ENCODE results near the gene OIP5. TPM values are rescaled to one million over a fixed set of nuclear protein-coding genes. Genes with fewer than 3 reads are reported as not detected.

The OIP5 gene
- total and polyA plus RNA-seq, 10 of the 15 experiments (the other 5 are each of a cell fraction or from before 2014, with no cell fraction given), result 4.8 to 61.4 (median 22.1) TPM

GRCh38 chr15:41281236-41281635 is 51.2 kb downstream of the OIP5 start:
- in situ Hi-C loops (cut with MboI) (no loop called here), intact Hi-C loops (cut with micrococcal nuclease; ENCODE audit: unreplicated experiment) (loop anchor here (5.0 kb wide), 1 partner anchor 49 kb away; the partner anchor contains the start of genes CHP1 and EXD1)
- WGBS (ENCODE audit: insufficient coverage, insufficient replicate concordance, low lambda C conversion rate, missing lambda C conversion rate), result 100% methylated on average over 1 of the region's 1 CpG
- ChIA-PET RAD21 (ENCODE audit: unreplicated experiment) (no interaction called here), SMC1A (ENCODE audit: uncharacterized antibody, unreplicated experiment) (interaction anchor here (1.2 kb wide), 1 partner anchor 11 kb away, joined by 4 read pairs; no protein-coding TSS in a partner anchor), POLR2A (no interaction called here), CTCF (no interaction called here)
- Histone ChIP-seq H3K79me2 (ENCODE audit: control insufficient read depth, insufficient read depth, low read length) (peaks cover 25% of the 10 kb centered on the region), H3K4me3 (no peak overlapping the region), H3K27me3 (replicated peaks in 1 of 2; ENCODE audit: control insufficient read depth in 2 of 2, insufficient read depth in 2 of 2, low read length in 1 of 2) (no peaks in the 10 kb centered on the region), H3K4me2 (ENCODE audit: control insufficient read depth, insufficient read depth) (no peak overlapping the region), H4K20me1 (ENCODE audit: control insufficient read depth, insufficient read depth) (no peaks in the 10 kb centered on the region), H3K4me1 (ENCODE audit: control insufficient read depth, insufficient read depth, low read length) (peaks cover 6% of the 10 kb centered on the region), H3K9me3 (replicated peaks; ENCODE audit: control insufficient read depth, insufficient read depth, low read length) (peaks cover 2% of the 10 kb centered on the region), H3K36me3 (ENCODE audit: control insufficient read depth in 2 of 2, insufficient read depth in 2 of 2, low read length in 1 of 2) (peaks cover 1 to 3% of the 10 kb centered on the region in 2 experiments; a peak in 2 of 4 replicates), H2AFZ (ENCODE audit: control insufficient read depth, low read depth, low read length) (no peak overlapping the region), H3K9ac (ENCODE audit: control insufficient read depth, insufficient read depth, low read length) (no peak overlapping the region), H3K27ac (ENCODE audit: control insufficient read depth, insufficient read depth) (no peak overlapping the region)
- FAIRE-seq (no peak), ATAC-seq (no peak), DNase-seq (ENCODE audit: low read depth, low spot score) (no peak)
- TF ChIP-seq FOXK2 (IDR thresholded peaks at IDR 0.05) (no peak), GATAD2B (conservative IDR thresholded peaks at IDR 0.05; ENCODE audit: low read depth) (no peak), PAX5 (IDR thresholded peaks at IDR 0.05; ENCODE audit: borderline replicate concordance, low read depth, low read length) (no peak), ZNF217 (IDR thresholded peaks at IDR 0.05) (no peak), RBBP5 (conservative IDR thresholded peaks at IDR 0.05) (no peak), SMC3 (IDR thresholded peaks at IDR 0.05; ENCODE audit: borderline replicate concordance, low read length) (no peak), CHD4 (IDR thresholded peaks at IDR 0.05) (no peak), ATF7 (IDR thresholded peaks at IDR 0.05; ENCODE audit: low read depth) (no peak), NR2C2 (IDR thresholded peaks at IDR 0.05; ENCODE audit: borderline replicate concordance, control insufficient read depth, insufficient read length, low read depth) (no peak), KDM1A (IDR thresholded peaks at IDR 0.05; ENCODE audit: borderline replicate concordance) (no peak)
- TF ChIP-seq, protein P1, sequence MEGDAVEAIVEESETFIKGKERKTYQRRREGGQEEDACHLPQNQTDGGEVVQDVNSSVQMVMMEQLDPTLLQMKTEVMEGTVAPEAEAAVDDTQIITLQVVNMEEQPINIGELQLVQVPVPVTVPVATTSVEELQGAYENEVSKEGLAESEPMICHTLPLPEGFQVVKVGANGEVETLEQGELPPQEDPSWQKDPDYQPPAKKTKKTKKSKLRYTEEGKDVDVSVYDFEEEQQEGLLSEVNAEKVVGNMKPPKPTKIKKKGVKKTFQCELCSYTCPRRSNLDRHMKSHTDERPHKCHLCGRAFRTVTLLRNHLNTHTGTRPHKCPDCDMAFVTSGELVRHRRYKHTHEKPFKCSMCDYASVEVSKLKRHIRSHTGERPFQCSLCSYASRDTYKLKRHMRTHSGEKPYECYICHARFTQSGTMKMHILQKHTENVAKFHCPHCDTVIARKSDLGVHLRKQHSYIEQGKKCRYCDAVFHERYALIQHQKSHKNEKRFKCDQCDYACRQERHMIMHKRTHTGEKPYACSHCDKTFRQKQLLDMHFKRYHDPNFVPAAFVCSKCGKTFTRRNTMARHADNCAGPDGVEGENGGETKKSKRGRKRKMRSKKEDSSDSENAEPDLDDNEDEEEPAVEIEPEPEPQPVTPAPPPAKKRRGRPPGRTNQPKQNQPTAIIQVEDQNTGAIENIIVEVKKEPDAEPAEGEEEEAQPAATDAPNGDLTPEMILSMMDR (IDR thresholded peaks at IDR 0.05 in 2 of 3, conservative IDR thresholded peaks at IDR 0.05 in 1 of 3; ENCODE audit: control insufficient read depth in 2 of 3, extremely low read depth in 1 of 3, insufficient read depth in 1 of 3, low read depth in 3 of 3, low read length in 3 of 3), result no peak
- TF ChIP-seq, protein P2, sequence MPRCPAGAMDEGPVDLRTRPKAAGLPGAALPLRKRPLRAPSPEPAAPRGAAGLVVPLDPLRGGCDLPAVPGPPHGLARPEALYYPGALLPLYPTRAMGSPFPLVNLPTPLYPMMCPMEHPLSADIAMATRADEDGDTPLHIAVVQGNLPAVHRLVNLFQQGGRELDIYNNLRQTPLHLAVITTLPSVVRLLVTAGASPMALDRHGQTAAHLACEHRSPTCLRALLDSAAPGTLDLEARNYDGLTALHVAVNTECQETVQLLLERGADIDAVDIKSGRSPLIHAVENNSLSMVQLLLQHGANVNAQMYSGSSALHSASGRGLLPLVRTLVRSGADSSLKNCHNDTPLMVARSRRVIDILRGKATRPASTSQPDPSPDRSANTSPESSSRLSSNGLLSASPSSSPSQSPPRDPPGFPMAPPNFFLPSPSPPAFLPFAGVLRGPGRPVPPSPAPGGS (IDR thresholded peaks at IDR 0.05; ENCODE audit: borderline replicate concordance, insufficient read depth, low read depth, low read length, poor library complexity, severe bottlenecking), result no peak
- BruUV-seq (replicated peaks), result no TSS peak
